Fibroblast of skin of scalp (primary cell): Measurements from ENCODE around the gene CNOT2.
A peak's percentile ranks its signal among the peaks of the same experiment; 100 is the strongest.
"Not testable (repeated sequence)": the region's sequence is repeated elsewhere in the genome, so short reads cannot be mapped to it uniquely, and the experiment has no call there.

Source experiments
- DNase-seq: peaks from one replicate; pipeline ENCODE4 v3.0.0-alpha.2; 2013

Gene CNOT2

GRCh38 chr12:70365648-70366518 is 122.7 kb downstream of the CNOT2 start, which contains the start of gene KCNMB4:
Gene KCNMB4, plus strand, starts transcription at chr12:70366290. Its CDS starts 445 bp downstream, at chr12:70366735.
- DNase-seq, result peak; percentile 37

- peak; percentile 29 for DNase-seq
Measured at GRCh38 chr12:70366581-70367257, 123.5 kb downstream of the CNOT2 start.

GRCh38 chr12:70367258-70368141 is 124.3 kb downstream of the CNOT2 start:
- no peak for DNase-seq

GRCh38 chr12:70372881-70373280 is 129.6 kb downstream of the CNOT2 start:
- DNase-seq, result no peak

- no peak for DNase-seq
Measured at GRCh38 chr12:70379846-70380245, 136.6 kb downstream of the CNOT2 start.

GRCh38 chr12:70383484-70383883 is 140.3 kb downstream of the CNOT2 start:
- DNase-seq, result peak; percentile 41

- no peak for DNase-seq
Measured at GRCh38 chr12:70383886-70384285, 140.7 kb downstream of the CNOT2 start.

GRCh38 chr12:70386771-70387170 is 143.5 kb downstream of the CNOT2 start:
- no peak for DNase-seq

GRCh38 chr12:70389678-70390077 is 146.4 kb downstream of the CNOT2 start:
- DNase-seq, result no peak

GRCh38 chr12:70392631-70393030 is 149.4 kb downstream of the CNOT2 start:
- DNase-seq, result not testable (repeated sequence)

GRCh38 chr12:70393787-70394499 is 150.7 kb downstream of the CNOT2 start:
- peak; percentile 76 for DNase-seq

- no peak for DNase-seq
Measured at GRCh38 chr12:70398002-70398401, 154.8 kb downstream of the CNOT2 start.

GRCh38 chr12:70398862-70399261 is 155.6 kb downstream of the CNOT2 start:
- no peak for DNase-seq

GRCh38 chr12:70399311-70399710 is 156.1 kb downstream of the CNOT2 start:
- DNase-seq, result no peak

GRCh38 chr12:70400124-70400523 is 156.9 kb downstream of the CNOT2 start:
- no peak for DNase-seq

- no peak for DNase-seq
Measured at GRCh38 chr12:70402597-70402996, 159.4 kb downstream of the CNOT2 start.

- no peak for DNase-seq
Measured at GRCh38 chr12:70403826-70404225, 160.6 kb downstream of the CNOT2 start.
